ENCODE results near the gene GBX1.
A peak's percentile ranks its signal among the peaks of the same experiment; 100 is the strongest.

The GBX1 gene

GRCh38 chr7:151116603-151117440 is 50.7 kb downstream of the GBX1 start:
- FAIRE-seq (no peak), DNase-seq (ENCODE audit: low spot score) (no peak)

DNA sequence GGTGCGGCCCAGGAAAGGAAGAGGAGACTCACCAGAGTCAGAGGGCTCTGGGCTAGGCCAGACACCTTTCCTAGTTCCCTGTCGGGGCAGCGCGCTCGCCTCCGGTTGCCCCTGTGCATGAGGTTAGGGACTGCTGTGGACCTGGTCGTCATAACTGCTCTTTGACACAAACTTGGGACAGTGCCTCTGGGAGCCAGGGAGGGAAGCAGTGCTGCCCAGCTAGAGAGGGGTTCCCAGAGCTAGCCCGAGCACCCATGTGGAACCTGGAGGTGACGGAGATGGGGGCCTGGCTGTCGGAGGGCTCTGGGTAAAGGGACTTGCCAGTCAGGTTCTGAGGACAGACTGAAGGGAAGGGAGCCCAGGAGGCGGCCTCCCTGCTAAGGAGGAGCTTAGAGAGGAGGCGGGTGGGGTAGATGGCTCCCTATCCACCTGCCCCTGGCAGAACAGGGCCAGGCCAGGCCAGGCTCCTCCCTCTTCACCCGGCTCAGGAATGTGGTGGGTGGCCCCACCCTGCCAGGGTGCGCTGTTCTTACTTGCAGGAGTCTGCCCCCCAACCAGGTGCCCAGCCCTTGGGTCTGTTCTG is 51.6 kb downstream of the GBX1 start:
- FAIRE-seq (no peak), DNase-seq (ENCODE audit: low spot score) (no peak)

GRCh38 chr7:151115121-151115835 is 52.2 kb downstream of the GBX1 start:
- no peak for FAIRE-seq

DNA sequence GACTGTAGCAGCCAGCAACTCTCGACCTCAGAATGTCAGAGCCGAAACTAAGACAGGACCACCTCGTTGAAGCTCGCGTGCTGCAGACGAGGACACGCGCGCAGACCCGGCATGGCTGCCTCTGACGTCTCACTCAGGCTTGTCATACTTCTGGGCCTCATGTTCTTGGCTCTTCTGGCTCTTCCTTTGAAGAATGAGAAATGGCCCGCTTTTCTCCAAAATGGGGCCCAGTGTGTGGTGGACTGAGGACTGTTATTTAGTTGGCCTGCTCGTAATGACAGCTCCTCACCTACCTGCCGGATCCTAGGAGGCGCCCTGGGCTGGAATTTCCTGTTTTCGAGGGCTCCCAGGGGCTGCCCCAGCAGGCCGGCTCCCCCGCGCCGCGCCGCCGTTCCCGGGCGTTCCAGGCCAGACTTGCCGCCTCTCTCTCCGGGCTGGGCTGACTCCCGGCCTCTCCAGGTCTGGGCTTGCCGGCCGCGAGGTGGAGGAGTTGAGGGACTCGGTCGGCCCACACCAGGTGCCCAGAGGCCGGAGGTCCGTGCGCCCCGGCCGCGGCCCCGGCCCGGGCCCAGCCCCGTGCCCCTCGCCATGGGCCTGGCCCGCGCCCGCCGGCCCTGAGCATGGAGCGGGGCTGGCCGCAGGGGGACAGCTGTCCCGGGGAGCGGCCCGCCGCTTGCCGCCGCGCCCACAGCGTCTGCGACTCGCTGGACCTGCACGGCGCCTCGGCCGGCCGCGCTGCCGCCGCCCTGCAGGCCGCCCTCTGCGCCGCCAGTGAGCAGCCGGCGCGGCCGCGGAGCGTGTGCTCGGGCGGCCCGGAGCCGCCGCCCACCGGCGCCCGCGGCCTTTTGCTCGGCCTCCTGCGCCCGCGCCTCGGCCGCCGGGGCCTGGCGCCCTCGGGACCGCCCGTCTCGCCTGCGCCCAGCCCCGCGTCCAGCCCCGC is 53.1 kb downstream of the GBX1 start:
- FAIRE-seq = no peak
- no peak for DNase-seq (ENCODE audit: low spot score)

More at GRCh38 chr7:151115121-151115835, 52.2 kb downstream of the GBX1 start:
- no peak for DNase-seq (ENCODE audit: low spot score)

DNA sequence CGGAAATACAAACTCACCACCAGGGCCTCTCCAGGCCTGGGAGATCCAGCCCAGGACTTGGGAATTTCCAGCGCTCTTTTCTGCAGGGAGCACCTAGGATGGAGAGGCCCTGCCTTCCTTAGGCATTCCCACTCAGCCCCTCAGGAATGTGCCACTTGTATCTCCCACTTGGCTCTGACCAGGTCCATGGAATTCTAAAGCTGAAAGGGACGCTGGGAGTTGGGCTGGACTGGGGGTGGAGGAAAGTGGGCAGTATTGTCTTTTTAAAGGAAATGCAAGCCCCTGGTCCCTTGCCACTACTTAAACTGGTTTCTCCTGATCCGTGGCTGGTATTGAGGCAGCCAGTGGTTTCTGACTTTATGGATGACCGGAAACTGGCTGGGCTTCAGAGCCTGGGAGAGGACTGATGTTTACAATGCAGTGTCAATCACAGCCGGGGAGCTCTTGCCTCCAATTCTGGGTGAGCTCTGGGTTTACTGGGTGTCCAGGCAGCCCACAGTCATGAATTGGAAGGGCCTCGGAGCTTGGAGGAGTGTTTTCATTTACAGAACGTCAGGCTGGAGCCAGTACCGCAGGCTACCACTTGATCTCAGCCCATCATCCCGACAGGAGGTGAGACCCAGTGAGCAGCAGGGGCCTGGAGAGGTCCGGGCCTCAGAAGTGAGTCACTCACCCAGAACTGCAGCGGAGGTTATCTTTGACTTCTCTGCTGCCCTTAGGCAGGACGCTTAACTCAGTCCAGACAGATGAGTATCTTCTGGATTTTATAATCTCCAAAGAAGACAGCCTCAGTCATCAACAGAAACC is 53.9 kb downstream of the GBX1 start:
- FAIRE-seq = peak; percentile 86
- DNase-seq (ENCODE audit: low spot score) = peak; percentile 87

DNA sequence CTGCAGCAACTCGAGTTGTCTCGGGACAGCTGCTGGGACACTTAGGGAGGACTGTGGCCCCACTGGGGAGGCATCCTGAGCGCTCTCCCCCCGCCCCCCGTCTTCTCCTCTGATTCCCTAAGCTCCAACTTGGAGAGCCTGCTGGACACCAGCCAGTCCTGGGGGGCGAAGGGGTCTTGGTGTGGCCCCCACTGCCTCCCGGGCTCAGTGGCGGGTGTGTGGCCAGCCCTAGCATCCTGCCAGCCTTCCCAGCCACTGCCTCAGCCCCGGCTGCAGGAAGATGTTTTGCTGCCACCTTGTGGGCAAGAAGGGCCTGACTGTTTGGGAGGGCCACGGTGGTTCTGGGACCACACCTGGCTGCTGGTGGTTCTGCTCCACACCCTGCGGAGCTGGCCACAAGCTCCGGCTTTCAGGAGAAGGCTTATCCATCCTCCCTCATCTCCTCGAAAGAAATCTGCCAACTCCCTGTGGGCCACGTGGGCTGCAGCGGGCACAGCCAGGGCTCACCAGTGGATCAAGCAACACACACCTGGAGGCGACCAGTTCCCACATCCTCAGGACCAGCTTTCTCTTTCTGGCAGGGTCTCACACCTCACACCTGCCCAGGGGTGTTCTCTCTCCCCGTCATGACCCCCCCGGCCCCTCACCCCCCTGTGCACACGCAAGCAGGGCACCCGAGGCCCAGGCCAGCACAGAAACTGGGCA is 56.4 kb downstream of the GBX1 start:
- no peak for FAIRE-seq
- peak; percentile 58 for DNase-seq (ENCODE audit: low spot score)

GRCh38 chr7:151110236-151110940 is 57.1 kb downstream of the GBX1 start:
- no peak for DNase-seq (ENCODE audit: low spot score)
- no peak for FAIRE-seq

DNA sequence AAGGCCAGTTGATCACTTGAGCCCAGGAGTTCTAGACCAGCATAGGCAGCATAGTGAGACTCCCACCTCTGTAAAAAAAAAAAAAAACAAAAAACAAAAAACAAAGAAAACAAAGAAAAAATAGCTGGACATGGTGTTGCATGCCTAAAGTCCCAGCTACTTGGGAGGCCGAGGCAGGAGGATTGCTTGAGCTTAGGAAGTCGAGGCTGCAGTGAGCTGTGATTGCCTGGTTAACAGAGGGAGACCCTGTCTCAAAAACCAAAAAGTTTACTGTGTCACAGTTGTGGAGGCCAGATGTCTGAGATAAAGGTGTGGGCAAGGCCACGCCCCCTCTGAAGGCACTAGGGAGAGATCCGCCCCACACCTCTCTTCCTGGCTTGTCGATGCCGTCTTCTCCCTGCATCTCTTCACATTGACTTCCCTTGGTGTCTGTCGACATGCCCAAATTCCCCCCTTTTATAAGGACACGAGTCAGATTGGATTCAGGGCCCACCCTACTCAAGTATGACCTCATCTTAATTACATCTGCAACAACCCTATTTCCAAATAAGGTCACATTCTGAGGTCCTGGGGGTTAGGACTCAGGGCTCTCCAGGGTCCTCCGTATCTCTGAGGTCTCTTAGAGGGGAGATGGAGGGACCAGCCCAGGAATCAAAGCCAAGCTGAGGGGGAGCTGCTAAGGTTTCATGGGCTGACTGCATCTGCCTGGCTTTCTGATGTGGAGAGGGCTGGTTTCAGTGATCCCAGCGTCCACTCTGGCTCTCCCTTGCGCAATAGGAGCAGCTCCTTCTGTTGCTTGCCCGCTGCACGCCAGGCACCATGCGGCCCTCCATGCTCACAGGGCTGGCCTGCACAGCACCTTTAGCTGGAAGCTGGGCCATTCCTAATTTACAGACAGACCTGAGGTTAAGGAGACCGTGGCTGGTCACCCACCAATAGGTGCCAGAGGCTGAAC is 58.1 kb downstream of the GBX1 start:
- FAIRE-seq = no peak
- DNase-seq (ENCODE audit: low spot score) = no peak

DNA sequence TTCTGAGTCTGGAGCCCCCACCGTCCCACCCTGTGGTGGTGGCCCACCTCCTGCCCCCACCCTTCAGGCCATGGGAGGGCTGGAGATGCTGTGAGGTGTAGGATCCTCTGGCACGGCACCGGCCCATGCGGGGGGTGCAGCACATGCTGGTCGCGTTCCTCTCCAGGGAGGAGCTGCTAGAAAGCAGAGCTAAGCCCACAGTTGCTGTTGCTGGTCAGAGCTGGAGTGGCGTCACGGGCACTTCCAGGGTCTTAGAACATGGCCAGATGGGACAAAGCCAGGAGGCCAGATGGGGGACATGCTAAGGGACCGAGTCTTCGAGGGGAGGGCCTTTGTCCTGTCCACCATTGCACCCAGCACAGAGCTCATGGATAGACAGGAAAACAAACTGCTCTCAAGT is 59.6 kb downstream of the GBX1 start:
- DNase-seq (ENCODE audit: low spot score) (no peak), FAIRE-seq (no peak)

- no peak for FAIRE-seq
- DNase-seq (ENCODE audit: low spot score) = no peak
Observed at GRCh38 chr7:151104411-151105235, 62.9 kb downstream of the GBX1 start.

- DNase-seq (ENCODE audit: low spot score) = no peak
- FAIRE-seq = no peak
Observed at GRCh38 chr7:151103973-151104372, 63.5 kb downstream of the GBX1 start.

DNA sequence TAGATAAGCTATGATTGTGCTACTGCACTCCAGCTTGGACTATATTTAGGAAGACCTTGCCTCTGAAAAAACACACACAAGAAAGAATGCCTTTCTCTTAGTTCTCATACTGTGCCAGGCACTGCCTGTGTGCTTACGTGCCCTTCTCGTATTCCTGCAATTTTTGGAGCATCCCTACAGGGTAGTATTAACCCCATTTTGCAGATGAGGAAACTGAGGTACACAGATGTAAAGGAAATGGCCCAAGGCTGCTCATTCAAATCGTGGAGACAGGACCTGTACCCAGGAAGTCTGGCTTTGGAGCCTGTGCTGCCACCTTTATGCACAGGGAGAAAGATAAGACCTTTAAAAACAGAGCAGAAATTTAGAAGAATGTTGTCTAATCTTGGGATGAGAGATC is 64.5 kb downstream of the GBX1 start:
- no peak for DNase-seq (ENCODE audit: low spot score)
- no peak for FAIRE-seq

- FAIRE-seq (no peak), DNase-seq (ENCODE audit: low spot score) (no peak)
Observed at GRCh38 chr7:151101621-151102396, 65.7 kb downstream of the GBX1 start.

- no peak for FAIRE-seq
- no peak for DNase-seq (ENCODE audit: low spot score)
Observed at GRCh38 chr7:151100921-151101320, 66.6 kb downstream of the GBX1 start.

- FAIRE-seq (no peak), DNase-seq (ENCODE audit: low spot score) (no peak)
Observed at GRCh38 chr7:151099486-151100211, 67.8 kb downstream of the GBX1 start.

Data from RCC 7860 (cell line).